HG03066 (cell line): Measurements from ENCODE around the gene ENTHD1.

Experiments used
- ATAC-seq: cut with Tn5 transposase; IDR thresholded peaks from one replicate; pipeline ENCODE4 v1.9.1; 2021; ENCODE audit warnings: low read depth; ENCODE audit not compliant: unreplicated experiment

The ENTHD1 gene

GRCh38 chr22:39697790-39698430 is 195.7 kb downstream of the ENTHD1 start:
- no peak for ATAC-seq

- no peak for ATAC-seq
Observed at GRCh38 chr22:39693943-39694500, 199.5 kb downstream of the ENTHD1 start.
